C4-2B (cell line): Measurements from ENCODE around the gene CLEC2A.
"Not testable (repeated sequence)": the region's sequence is repeated elsewhere in the genome, so short reads cannot be mapped to it uniquely, and the experiment has no call there.

ENCODE experiments used
- H3K27ac ChIP-seq: fragments of 450-650 bp; 2 replicates; pipeline ENCODE4 v1.5.1; 2017
- CTCF ChIP-seq: fragments of 450-650 bp; conservative IDR thresholded peaks from 2 replicates; pipeline ENCODE4 v1.5.1; 2017; ENCODE audit warnings: mild to moderate bottlenecking
- ZFX ChIP-seq: fragments of 450-650 bp; IDR thresholded peaks from 2 replicates; pipeline ENCODE4 v1.6.1; 2017

The CLEC2A gene

GRCh38 chr12:9881988-9882387 lies 50.2 kb downstream of the CLEC2A start:
- TF ChIP-seq ZFX (no peak), CTCF (no peak)
- H3K27ac ChIP-seq: no peak overlapping the region

- TF ChIP-seq CTCF: no peak
- no peak for TF ChIP-seq ZFX
- no peak within 1 kb of the TSS for H3K27ac ChIP-seq
Observed at GRCh38 chr12:9881246-9881645, 50.9 kb downstream of the CLEC2A start, which contains the start of gene KLRF2. Gene KLRF2 (plus strand): TSS chr12:9881489. CDS start chr12:9881596, 107 bp downstream.

GRCh38 chr12:9880532-9881078 lies 51.6 kb downstream of the CLEC2A start:
- no peak overlapping the region for H3K27ac ChIP-seq
- TF ChIP-seq ZFX (no peak), CTCF (no peak)

GRCh38 chr12:9876120-9876519 lies 56.0 kb downstream of the CLEC2A start:
- not testable (repeated sequence) for H3K27ac ChIP-seq

- no peak for TF ChIP-seq CTCF
- TF ChIP-seq ZFX: no peak
- H3K27ac ChIP-seq: no peak overlapping the region
Observed at GRCh38 chr12:9872742-9873141, 59.4 kb downstream of the CLEC2A start.

- TF ChIP-seq CTCF: no peak
- no peak for TF ChIP-seq ZFX
- no peak overlapping the region for H3K27ac ChIP-seq
Observed at GRCh38 chr12:9872162-9872561, 60.0 kb downstream of the CLEC2A start.

GRCh38 chr12:9870286-9870866 lies 61.8 kb downstream of the CLEC2A start:
- H3K27ac ChIP-seq: no peak overlapping the region
- TF ChIP-seq ZFX (no peak), CTCF (no peak)
